LNCaP clone FGC (cell line): Measurements from ENCODE around the gene TP53BP1.

Experiments
- DNase-seq: peaks from one replicate; pipeline ENCODE4 v3.0.0-alpha.2; 2011; ENCODE audit warnings: low read depth
- H3K4me3 ChIP-seq: 2 replicates; pipeline ENCODE4 v1.5.1; 2011; ENCODE audit warnings: mild to moderate bottlenecking, low read depth, low read length, control low read depth
- CTCF ChIP-seq: IDR thresholded peaks from 2 replicates; pipeline ENCODE4 v1.5.1; 2012; ENCODE audit warnings: mild to moderate bottlenecking; ENCODE audit not compliant: control insufficient read depth, insufficient read depth; ENCODE audit errors: extremely low read depth

Gene TP53BP1

GRCh38 chr15:43420876-43421275 is 72.1 kb downstream of the TP53BP1 start:
- DNase-seq, result no peak
- no peak for TF ChIP-seq CTCF
- H3K4me3 ChIP-seq, result no peak overlapping the region

GRCh38 chr15:43420435-43420834 is 72.5 kb downstream of the TP53BP1 start:
- no peak overlapping the region for H3K4me3 ChIP-seq
- DNase-seq, result no peak
- TF ChIP-seq CTCF, result no peak

GRCh38 chr15:43414196-43414595 is 78.8 kb downstream of the TP53BP1 start:
- no peak for TF ChIP-seq CTCF
- H3K4me3 ChIP-seq, result no peak overlapping the region
- no peak for DNase-seq

- TF ChIP-seq CTCF, result no peak
These were observed 80.9 kb downstream of the TP53BP1 start for GRCh38 chr15:43412096-43412495.

GRCh38 chr15:43410572-43411214 is 82.3 kb downstream of the TP53BP1 start:
- no peak overlapping the region for H3K4me3 ChIP-seq
- no peak for TF ChIP-seq CTCF
- no peak for DNase-seq

More at GRCh38 chr15:43412096-43412495, 80.9 kb downstream of the TP53BP1 start:
- H3K4me3 ChIP-seq, result no peak overlapping the region
- no peak for DNase-seq

- DNase-seq, result no peak
- no peak for TF ChIP-seq CTCF
- no peak overlapping the region for H3K4me3 ChIP-seq
These were observed 84.2 kb downstream of the TP53BP1 start for GRCh38 chr15:43408789-43409188.

- no peak for TF ChIP-seq CTCF
- no peak overlapping the region for H3K4me3 ChIP-seq
- DNase-seq, result no peak
These were observed 86.1 kb downstream of the TP53BP1 start for GRCh38 chr15:43406808-43407207.
